ENCODE measurements around the gene NAA30. TPM values are rescaled to one million over a fixed set of nuclear protein-coding genes. Genes with fewer than 3 reads are reported as not detected.

The NAA30 gene
- total and polyA plus RNA-seq, 2 donors (not counting 1 experiment from before 2014, with no cell fraction given): 2.8 to 13.3 TPM

DNA sequence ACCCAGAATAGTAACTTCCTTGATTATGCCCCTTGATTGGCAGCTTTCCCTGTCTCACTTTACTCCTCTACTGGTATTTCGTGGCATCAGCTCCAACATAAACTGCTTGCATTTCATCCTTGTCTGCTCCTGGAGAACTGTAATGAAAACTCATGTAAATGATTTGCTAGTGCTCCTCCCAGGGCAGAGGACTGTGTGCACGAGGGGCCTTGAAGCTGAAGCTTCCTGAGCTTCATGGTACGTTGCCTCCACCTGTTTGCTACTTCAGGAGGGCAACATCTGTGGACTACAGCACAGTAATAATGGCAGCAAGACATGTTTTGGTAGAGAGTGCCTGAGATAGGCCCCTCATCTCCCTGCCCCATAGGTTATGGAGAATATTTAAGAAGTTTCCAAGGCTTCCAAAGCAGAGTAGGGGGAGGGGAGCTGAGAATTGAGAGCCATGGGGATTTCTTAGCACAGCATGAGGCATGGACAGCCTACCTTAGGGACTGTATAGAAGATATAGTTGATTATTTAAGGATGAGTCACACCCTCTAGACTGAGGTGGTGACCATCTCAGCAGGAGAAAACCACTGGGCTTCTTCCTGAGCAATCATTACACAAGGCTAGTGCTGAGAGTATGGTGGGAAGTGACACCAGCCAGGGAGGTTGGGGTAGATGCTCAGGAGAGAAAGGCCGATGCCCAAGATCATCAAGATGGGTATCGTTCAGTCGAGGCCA, 73.8 kb downstream of the NAA30 start:
- peak overlapping the region; percentile 44 for H3K4me2 ChIP-seq (replicated peaks; ENCODE audit: low read depth, low read length, poor library complexity, severe bottlenecking)
- DNase-seq (no peak), ATAC-seq (ENCODE audit: low read depth) (no peak)

More for the DNA sequence above, 73.8 kb downstream of the NAA30 start:
- peaks cover 10 to 12% of the 10 kb centered on the region in 2 donors for H3K4me1 ChIP-seq (ENCODE audit: control insufficient read depth in 2 of 2, insufficient read depth in 2 of 2, low read length in 2 of 2)
- no peaks in the 10 kb centered on the region for H3K79me2 ChIP-seq (ENCODE audit: control insufficient read depth, insufficient read depth, low read length)
- Mint-ChIP-seq H3K4me1 (peaks cover 17% of the 10 kb centered on the region), H3K4me3 (no peak overlapping the region), H3K9me3 (ENCODE audit: insufficient read depth) (no peaks in the 10 kb centered on the region), H3K27ac (no peak overlapping the region), H3K27me3 (no peaks in the 10 kb centered on the region)
- no peak overlapping the region for H3K4me3 ChIP-seq (ENCODE audit: control extremely low read depth in 1 of 5, extremely low read depth in 1 of 5, insufficient read depth in 1 of 5, low read depth in 2 of 5, low read length in 4 of 5)
- no peaks in the 10 kb centered on the region for H3K36me3 ChIP-seq (replicated peaks in 1 of 2; ENCODE audit: control extremely low read depth in 1 of 2, control insufficient read depth in 1 of 2, extremely low read depth in 1 of 2, insufficient read depth in 2 of 2, low read length in 1 of 2)
- intact Hi-C loops (cut with micrococcal nuclease): no loop called here
- no peak overlapping the region for H2AFZ ChIP-seq (ENCODE audit: insufficient read depth, low read depth, low read length, poor library complexity, severe bottlenecking)
- no peaks in the 10 kb centered on the region for H3K27me3 ChIP-seq (replicated peaks in 1 of 4; ENCODE audit: control extremely low read depth in 1 of 4, control insufficient read depth in 3 of 4, insufficient read depth in 4 of 4, low read length in 3 of 4)
- no peak overlapping the region for H3K9ac ChIP-seq (ENCODE audit: low read length)
- no peak overlapping the region for H3K27ac ChIP-seq (ENCODE audit: low read length in 2 of 2)
- TF ChIP-seq EZH2 (IDR thresholded peaks at IDR 0.05; ENCODE audit: borderline replicate concordance, insufficient read depth, low read depth, low read length, poor library complexity, severe bottlenecking): no peak
- TF ChIP-seq, protein P1, sequence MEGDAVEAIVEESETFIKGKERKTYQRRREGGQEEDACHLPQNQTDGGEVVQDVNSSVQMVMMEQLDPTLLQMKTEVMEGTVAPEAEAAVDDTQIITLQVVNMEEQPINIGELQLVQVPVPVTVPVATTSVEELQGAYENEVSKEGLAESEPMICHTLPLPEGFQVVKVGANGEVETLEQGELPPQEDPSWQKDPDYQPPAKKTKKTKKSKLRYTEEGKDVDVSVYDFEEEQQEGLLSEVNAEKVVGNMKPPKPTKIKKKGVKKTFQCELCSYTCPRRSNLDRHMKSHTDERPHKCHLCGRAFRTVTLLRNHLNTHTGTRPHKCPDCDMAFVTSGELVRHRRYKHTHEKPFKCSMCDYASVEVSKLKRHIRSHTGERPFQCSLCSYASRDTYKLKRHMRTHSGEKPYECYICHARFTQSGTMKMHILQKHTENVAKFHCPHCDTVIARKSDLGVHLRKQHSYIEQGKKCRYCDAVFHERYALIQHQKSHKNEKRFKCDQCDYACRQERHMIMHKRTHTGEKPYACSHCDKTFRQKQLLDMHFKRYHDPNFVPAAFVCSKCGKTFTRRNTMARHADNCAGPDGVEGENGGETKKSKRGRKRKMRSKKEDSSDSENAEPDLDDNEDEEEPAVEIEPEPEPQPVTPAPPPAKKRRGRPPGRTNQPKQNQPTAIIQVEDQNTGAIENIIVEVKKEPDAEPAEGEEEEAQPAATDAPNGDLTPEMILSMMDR (IDR thresholded peaks at IDR 0.05): no peak
- H4K20me1 ChIP-seq (ENCODE audit: control insufficient read depth, insufficient read depth, low read length, poor library complexity, severe bottlenecking): no peaks in the 10 kb centered on the region
- CTCF ChIA-PET: no interaction called here
- no peaks in the 10 kb centered on the region for H3K9me3 ChIP-seq (ENCODE audit: control extremely low read depth in 1 of 3, control insufficient read depth in 2 of 3, insufficient read depth in 1 of 3, low read length in 2 of 3)
- POLR2A ChIA-PET: no interaction called here
- 66% methylated on average over 4 of the region's 6 CpGs for WGBS (ENCODE audit: insufficient coverage)

Other genes with a start within 250 kb of the NAA30 start
- gene EXOC5, start 121.7 kb upstream of the NAA30 start, total RNA-seq: 56.6 and 60.0 TPM in 2 replicates
- 5.4 and 9.8 TPM in 2 replicates for gene EXOC5, start 121.7 kb upstream of the NAA30 start, polyA plus RNA-seq
- gene AP5M1, start 121.6 kb upstream of the NAA30 start, total RNA-seq: 53.6 and 54.9 TPM in 2 replicates
- 14.5 and 16.4 TPM in 2 replicates for gene AP5M1, start 121.6 kb upstream of the NAA30 start, polyA plus RNA-seq
- not detected in 2 replicates for gene CCDC198, start 103.3 kb downstream of the NAA30 start, total RNA-seq
- gene CCDC198, start 103.3 kb downstream of the NAA30 start, polyA plus RNA-seq: not detected in 2 replicates

Measured in B cell (primary cell).